HUES6 (cell line): Measurements from ENCODE around the gene ZNF655.

Experiments
- H3K27ac ChIP-seq: 2 replicates; pipeline ENCODE4 v1.7.0; 2013; ENCODE audit warnings: low read depth, mild to moderate bottlenecking, low read length, inconsistent platforms
- H3K27me3 ChIP-seq: 2 replicates; pipeline ENCODE4 v1.6.1; 2013; ENCODE audit warnings: low read length; ENCODE audit not compliant: control insufficient read depth, insufficient read depth
- H3K36me3 ChIP-seq: 2 replicates; pipeline ENCODE4 v1.6.1; 2013; ENCODE audit warnings: low read length; ENCODE audit not compliant: control insufficient read depth, insufficient read depth
- H3K4me1 ChIP-seq: 2 replicates; pipeline ENCODE4 v1.6.1; 2013; ENCODE audit warnings: low read length; ENCODE audit not compliant: control insufficient read depth, insufficient read depth
- H3K4me3 ChIP-seq: 2 replicates; pipeline ENCODE4 v1.5.1; 2013; ENCODE audit warnings: low read depth, low read length
- H3K9ac ChIP-seq: one replicate; pipeline ENCODE4 v1.6.1; 2013; ENCODE audit warnings: mild to moderate bottlenecking, low read length
- H3K9me3 ChIP-seq: 2 replicates; pipeline ENCODE4 v1.6.1; 2013; ENCODE audit warnings: low read depth, low read length; ENCODE audit not compliant: control insufficient read depth, insufficient read depth

The ZNF655 gene

GRCh38 chr7:99607548-99607947, 49.1 kb downstream of the ZNF655 start:
- no peaks in the 10 kb centered on the region for H3K4me1 ChIP-seq
- no peak overlapping the region for H3K27ac ChIP-seq
- no peak overlapping the region for H3K9ac ChIP-seq
- no peak overlapping the region for H3K4me3 ChIP-seq
- H3K36me3 ChIP-seq, result no peaks in the 10 kb centered on the region
- H3K9me3 ChIP-seq, result no peaks in the 10 kb centered on the region
- H3K27me3 ChIP-seq, result no peaks in the 10 kb centered on the region; the same call in 1 of the 2 replicates

- Histone ChIP-seq H3K9ac (no peak overlapping the region), H3K4me3 (no peak overlapping the region), H3K4me1 (peaks cover 9% of the 10 kb centered on the region; the same call in 1 of the 2 replicates), H3K27ac (no peak overlapping the region), H3K36me3 (peaks cover 15% of the 10 kb centered on the region), H3K9me3 (no peaks in the 10 kb centered on the region), H3K27me3 (no peaks in the 10 kb centered on the region; the same call in 1 of the 2 replicates)
These were observed 56.1 kb downstream of the ZNF655 start for GRCh38 chr7:99614495-99614894.

GRCh38 chr7:99615989-99616358, 57.5 kb downstream of the ZNF655 start:
- H3K9me3 ChIP-seq, result no peaks in the 10 kb centered on the region
- H3K36me3 ChIP-seq, result peaks cover 30% of the 10 kb centered on the region
- peak overlapping the region; percentile 73 for H3K4me3 ChIP-seq
- H3K4me1 ChIP-seq, result peaks cover 9% of the 10 kb centered on the region; the same call in 1 of the 2 replicates
- H3K27ac ChIP-seq, result no peak overlapping the region
- H3K27me3 ChIP-seq, result no peaks in the 10 kb centered on the region
- peak overlapping the region; percentile 39 for H3K9ac ChIP-seq

GRCh38 chr7:99616359-99617191, 58.1 kb downstream of the ZNF655 start, which contains the start of gene ZSCAN25:
ZSCAN25 (plus strand) TSS chr7:99616946; CDS start chr7:99619607, 2,661 bp downstream.
- Histone ChIP-seq H3K4me1 (peaks cover 9% of the 10 kb centered on the region; the same call in 1 of the 2 replicates), H3K27me3 (no peaks in the 10 kb centered on the region), H3K36me3 (peaks cover 36% of the 10 kb centered on the region), H3K4me3 (peak within 1 kb of the TSS; percentile 73), H3K9me3 (no peaks in the 10 kb centered on the region), H3K27ac (peak within 1 kb of the TSS; percentile 79; the same call in 1 of the 2 replicates), H3K9ac (peak within 1 kb of the TSS; percentile 78)

GRCh38 chr7:99617192-99617781, 58.8 kb downstream of the ZNF655 start:
- peaks cover 41% of the 10 kb centered on the region for H3K36me3 ChIP-seq
- no peaks in the 10 kb centered on the region for H3K27me3 ChIP-seq
- H3K4me3 ChIP-seq, result peak overlapping the region; percentile 73
- peak overlapping the region; percentile 79; the same call in 1 of the 2 replicates for H3K27ac ChIP-seq
- peaks cover 9% of the 10 kb centered on the region; the same call in 1 of the 2 replicates for H3K4me1 ChIP-seq
- peak overlapping the region; percentile 78 for H3K9ac ChIP-seq
- H3K9me3 ChIP-seq, result no peaks in the 10 kb centered on the region

- H3K4me3 ChIP-seq, result no peak overlapping the region
- peaks cover 9% of the 10 kb centered on the region; the same call in 1 of the 2 replicates for H3K4me1 ChIP-seq
- H3K9me3 ChIP-seq, result no peaks in the 10 kb centered on the region
- H3K36me3 ChIP-seq, result peaks cover 56% of the 10 kb centered on the region
- H3K9ac ChIP-seq, result no peak overlapping the region
- no peaks in the 10 kb centered on the region for H3K27me3 ChIP-seq
- H3K27ac ChIP-seq, result no peak overlapping the region
These were observed 60.3 kb downstream of the ZNF655 start for GRCh38 chr7:99618726-99619125.

DNA sequence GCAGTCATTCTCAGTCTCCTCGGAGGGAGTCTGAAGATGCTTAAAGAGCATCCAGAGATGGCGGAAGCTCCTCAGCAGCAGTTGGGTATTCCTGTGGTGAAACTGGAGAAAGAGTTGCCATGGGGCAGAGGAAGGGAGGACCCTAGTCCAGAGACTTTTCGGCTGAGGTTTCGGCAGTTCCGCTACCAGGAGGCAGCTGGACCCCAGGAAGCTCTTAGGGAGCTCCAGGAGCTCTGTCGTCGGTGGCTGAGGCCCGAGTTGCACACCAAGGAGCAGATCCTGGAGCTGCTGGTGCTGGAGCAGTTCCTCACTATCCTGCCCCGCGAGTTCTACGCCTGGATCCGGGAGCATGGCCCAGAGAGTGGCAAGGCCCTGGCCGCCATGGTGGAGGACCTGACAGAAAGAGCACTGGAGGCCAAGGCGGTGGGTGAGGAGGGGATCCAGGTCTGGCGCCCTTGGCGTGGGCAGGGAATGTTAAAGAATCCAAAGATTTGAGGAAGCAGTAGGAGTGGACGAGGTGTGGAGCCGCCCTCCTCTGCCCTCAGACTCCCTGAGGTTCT, 61.2 kb downstream of the ZNF655 start:
- Histone ChIP-seq H3K27me3 (no peaks in the 10 kb centered on the region), H3K9ac (no peak overlapping the region), H3K36me3 (peaks cover 65% of the 10 kb centered on the region), H3K4me1 (peaks cover 9% of the 10 kb centered on the region; the same call in 1 of the 2 replicates), H3K4me3 (no peak overlapping the region), H3K27ac (no peak overlapping the region), H3K9me3 (no peaks in the 10 kb centered on the region)

- peaks cover 81% of the 10 kb centered on the region for H3K36me3 ChIP-seq
- no peak overlapping the region for H3K9ac ChIP-seq
- H3K4me3 ChIP-seq, result no peak overlapping the region
- H3K4me1 ChIP-seq, result peaks cover 9% of the 10 kb centered on the region; the same call in 1 of the 2 replicates
- no peaks in the 10 kb centered on the region for H3K9me3 ChIP-seq
- no peak overlapping the region for H3K27ac ChIP-seq
- H3K27me3 ChIP-seq, result no peaks in the 10 kb centered on the region
These were observed 62.8 kb downstream of the ZNF655 start for GRCh38 chr7:99621271-99621670.

GRCh38 chr7:99622596-99622995, 64.2 kb downstream of the ZNF655 start:
- H3K4me1 ChIP-seq, result peaks cover 7% of the 10 kb centered on the region; the same call in 1 of the 2 replicates
- H3K36me3 ChIP-seq, result peaks cover 94% of the 10 kb centered on the region
- no peak overlapping the region for H3K4me3 ChIP-seq
- no peaks in the 10 kb centered on the region for H3K9me3 ChIP-seq
- H3K27me3 ChIP-seq, result no peaks in the 10 kb centered on the region
- no peak overlapping the region for H3K9ac ChIP-seq
- no peak overlapping the region for H3K27ac ChIP-seq

- Histone ChIP-seq H3K9ac (no peak overlapping the region), H3K9me3 (no peaks in the 10 kb centered on the region), H3K27ac (no peak overlapping the region), H3K27me3 (no peaks in the 10 kb centered on the region), H3K4me3 (no peak overlapping the region), H3K4me1 (peaks cover 2% of the 10 kb centered on the region), H3K36me3 (peaks cover 98% of the 10 kb centered on the region)
These were observed 64.8 kb downstream of the ZNF655 start for GRCh38 chr7:99623091-99623693.
